Measurements from ENCODE around the gene BOLA1. TPM values are rescaled to one million over a fixed set of nuclear protein-coding genes. Genes with fewer than 3 reads are reported as not detected.

The BOLA1 gene
- polyA plus RNA-seq, 1 of the 3 experiments (the other 2 are of a cell fraction): 24.6 TPM

DNA sequence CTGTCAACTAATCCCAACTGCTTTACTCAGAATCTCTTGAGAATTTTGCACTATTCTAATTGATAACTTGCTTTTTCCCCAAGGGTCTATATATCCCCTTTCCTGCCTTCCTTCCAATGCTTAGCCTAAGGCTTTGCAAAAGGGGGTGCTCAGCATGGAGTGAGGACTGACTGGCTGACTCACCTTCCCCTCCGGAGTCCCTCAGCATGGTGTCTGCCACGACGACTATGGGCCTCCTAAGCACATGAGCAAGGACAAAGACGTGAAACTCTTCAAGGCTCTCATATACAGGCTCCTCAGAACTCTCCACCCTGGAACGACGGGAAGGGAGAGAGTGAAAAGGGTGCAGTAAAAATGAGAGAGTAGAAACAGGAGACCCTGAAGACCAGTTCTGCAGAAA, 50.5 kb downstream of the BOLA1 start:
- Histone ChIP-seq H3K9ac (no peak overlapping the region), H2AFZ (ENCODE audit: low read depth) (no peak overlapping the region), H3K4me2 (no peak overlapping the region), H3K9me3 (no peaks in the 10 kb centered on the region), H3K9me2 (no peaks in the 10 kb centered on the region), H3K36me3 (replicated peaks in 1 of 2; ENCODE audit: control insufficient read depth in 1 of 2, insufficient read depth in 2 of 2, low read length in 1 of 2) (peaks cover 32 to 37% of the 10 kb centered on the region in 2 experiments), H3K4me3 (ENCODE audit: low read depth in 2 of 2, low read length in 1 of 2) (no peak overlapping the region), H3K4me1 (ENCODE audit: control insufficient read depth in 1 of 2, insufficient read depth in 2 of 2, low read depth in 1 of 2, low read length in 1 of 2) (no peaks in the 10 kb centered on the region), H3K27ac (ENCODE audit: low read depth in 2 of 2, low read length in 1 of 2) (no peak overlapping the region), H3K27me3 (ENCODE audit: insufficient read depth) (no peaks in the 10 kb centered on the region), H3K79me2 (ENCODE audit: insufficient read depth) (no peaks in the 10 kb centered on the region), H4K20me1 (ENCODE audit: insufficient read depth) (no peaks in the 10 kb centered on the region), H3F3A (replicated peaks; ENCODE audit: insufficient read depth) (no peaks in the 10 kb centered on the region)
- no peak for DNase-seq
- POLR2A ChIA-PET: interaction anchor here (0.6 kb wide), 1 partner anchor 1007 kb away, joined by 3 read pairs; no protein-coding TSS in a partner anchor
- 98% methylated on average over 6 of the region's 6 CpGs for WGBS (ENCODE audit: low lambda C conversion rate)
- TF ChIP-seq CHD2 (IDR thresholded peaks at IDR 0.05; ENCODE audit: low read length, partially characterized antibody): no peak
- no peak for TF ChIP-seq NFIC (IDR thresholded peaks at IDR 0.05; ENCODE audit: borderline replicate concordance)
- no peak for TF ChIP-seq TEAD4 (IDR thresholded peaks at IDR 0.05; ENCODE audit: borderline replicate concordance, insufficient read depth)
- TF ChIP-seq, protein P1, sequence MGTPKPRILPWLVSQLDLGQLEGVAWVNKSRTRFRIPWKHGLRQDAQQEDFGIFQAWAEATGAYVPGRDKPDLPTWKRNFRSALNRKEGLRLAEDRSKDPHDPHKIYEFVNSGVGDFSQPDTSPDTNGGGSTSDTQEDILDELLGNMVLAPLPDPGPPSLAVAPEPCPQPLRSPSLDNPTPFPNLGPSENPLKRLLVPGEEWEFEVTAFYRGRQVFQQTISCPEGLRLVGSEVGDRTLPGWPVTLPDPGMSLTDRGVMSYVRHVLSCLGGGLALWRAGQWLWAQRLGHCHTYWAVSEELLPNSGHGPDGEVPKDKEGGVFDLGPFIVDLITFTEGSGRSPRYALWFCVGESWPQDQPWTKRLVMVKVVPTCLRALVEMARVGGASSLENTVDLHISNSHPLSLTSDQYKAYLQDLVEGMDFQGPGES (IDR thresholded peaks at IDR 0.05; ENCODE audit: low read depth, low read length): no peak
- TF ChIP-seq, protein P2, sequence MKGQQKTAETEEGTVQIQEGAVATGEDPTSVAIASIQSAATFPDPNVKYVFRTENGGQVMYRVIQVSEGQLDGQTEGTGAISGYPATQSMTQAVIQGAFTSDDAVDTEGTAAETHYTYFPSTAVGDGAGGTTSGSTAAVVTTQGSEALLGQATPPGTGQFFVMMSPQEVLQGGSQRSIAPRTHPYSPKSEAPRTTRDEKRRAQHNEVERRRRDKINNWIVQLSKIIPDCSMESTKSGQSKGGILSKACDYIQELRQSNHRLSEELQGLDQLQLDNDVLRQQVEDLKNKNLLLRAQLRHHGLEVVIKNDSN (IDR thresholded peaks at IDR 0.05; ENCODE audit: borderline replicate concordance, low read depth): no peak
- TF ChIP-seq, protein P3, sequence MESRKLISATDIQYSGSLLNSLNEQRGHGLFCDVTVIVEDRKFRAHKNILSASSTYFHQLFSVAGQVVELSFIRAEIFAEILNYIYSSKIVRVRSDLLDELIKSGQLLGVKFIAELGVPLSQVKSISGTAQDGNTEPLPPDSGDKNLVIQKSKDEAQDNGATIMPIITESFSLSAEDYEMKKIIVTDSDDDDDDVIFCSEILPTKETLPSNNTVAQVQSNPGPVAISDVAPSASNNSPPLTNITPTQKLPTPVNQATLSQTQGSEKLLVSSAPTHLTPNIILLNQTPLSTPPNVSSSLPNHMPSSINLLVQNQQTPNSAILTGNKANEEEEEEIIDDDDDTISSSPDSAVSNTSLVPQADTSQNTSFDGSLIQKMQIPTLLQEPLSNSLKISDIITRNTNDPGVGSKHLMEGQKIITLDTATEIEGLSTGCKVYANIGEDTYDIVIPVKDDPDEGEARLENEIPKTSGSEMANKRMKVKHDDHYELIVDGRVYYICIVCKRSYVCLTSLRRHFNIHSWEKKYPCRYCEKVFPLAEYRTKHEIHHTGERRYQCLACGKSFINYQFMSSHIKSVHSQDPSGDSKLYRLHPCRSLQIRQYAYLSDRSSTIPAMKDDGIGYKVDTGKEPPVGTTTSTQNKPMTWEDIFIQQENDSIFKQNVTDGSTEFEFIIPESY (IDR thresholded peaks at IDR 0.05; ENCODE audit: borderline replicate concordance, low read depth): no peak
- TF ChIP-seq FOXM1 (IDR thresholded peaks at IDR 0.05; ENCODE audit: low read depth): no peak
- TF ChIP-seq SIN3A (IDR thresholded peaks at IDR 0.05; ENCODE audit: borderline replicate concordance, low read depth, low read length): no peak
- TF ChIP-seq, protein P4, sequence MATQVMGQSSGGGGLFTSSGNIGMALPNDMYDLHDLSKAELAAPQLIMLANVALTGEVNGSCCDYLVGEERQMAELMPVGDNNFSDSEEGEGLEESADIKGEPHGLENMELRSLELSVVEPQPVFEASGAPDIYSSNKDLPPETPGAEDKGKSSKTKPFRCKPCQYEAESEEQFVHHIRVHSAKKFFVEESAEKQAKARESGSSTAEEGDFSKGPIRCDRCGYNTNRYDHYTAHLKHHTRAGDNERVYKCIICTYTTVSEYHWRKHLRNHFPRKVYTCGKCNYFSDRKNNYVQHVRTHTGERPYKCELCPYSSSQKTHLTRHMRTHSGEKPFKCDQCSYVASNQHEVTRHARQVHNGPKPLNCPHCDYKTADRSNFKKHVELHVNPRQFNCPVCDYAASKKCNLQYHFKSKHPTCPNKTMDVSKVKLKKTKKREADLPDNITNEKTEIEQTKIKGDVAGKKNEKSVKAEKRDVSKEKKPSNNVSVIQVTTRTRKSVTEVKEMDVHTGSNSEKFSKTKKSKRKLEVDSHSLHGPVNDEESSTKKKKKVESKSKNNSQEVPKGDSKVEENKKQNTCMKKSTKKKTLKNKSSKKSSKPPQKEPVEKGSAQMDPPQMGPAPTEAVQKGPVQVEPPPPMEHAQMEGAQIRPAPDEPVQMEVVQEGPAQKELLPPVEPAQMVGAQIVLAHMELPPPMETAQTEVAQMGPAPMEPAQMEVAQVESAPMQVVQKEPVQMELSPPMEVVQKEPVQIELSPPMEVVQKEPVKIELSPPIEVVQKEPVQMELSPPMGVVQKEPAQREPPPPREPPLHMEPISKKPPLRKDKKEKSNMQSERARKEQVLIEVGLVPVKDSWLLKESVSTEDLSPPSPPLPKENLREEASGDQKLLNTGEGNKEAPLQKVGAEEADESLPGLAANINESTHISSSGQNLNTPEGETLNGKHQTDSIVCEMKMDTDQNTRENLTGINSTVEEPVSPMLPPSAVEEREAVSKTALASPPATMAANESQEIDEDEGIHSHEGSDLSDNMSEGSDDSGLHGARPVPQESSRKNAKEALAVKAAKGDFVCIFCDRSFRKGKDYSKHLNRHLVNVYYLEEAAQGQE (IDR thresholded peaks at IDR 0.05; ENCODE audit: low read depth, low read length): no peak
- no peak for TF ChIP-seq POLR2AphosphoS5 (IDR thresholded peaks at IDR 0.05; ENCODE audit: low read depth, low read length)
- TF ChIP-seq MXI1 (IDR thresholded peaks at IDR 0.05; ENCODE audit: low read depth, low read length): no peak
- TF ChIP-seq GABPA (IDR thresholded peaks at IDR 0.05; ENCODE audit: low read depth): no peak
- TF ChIP-seq YY1 (IDR thresholded peaks at IDR 0.05; ENCODE audit: low read depth): no peak
- TF ChIP-seq TCF12 (IDR thresholded peaks at IDR 0.05): no peak
- TF ChIP-seq TAF1 (IDR thresholded peaks at IDR 0.05; ENCODE audit: borderline replicate concordance, low read depth, low read length): no peak
- no peak for TF ChIP-seq MEF2A (IDR thresholded peaks at IDR 0.05; ENCODE audit: borderline replicate concordance, low read depth)
- TF ChIP-seq ELF1 (IDR thresholded peaks at IDR 0.05): no peak
- TF ChIP-seq EZH2phosphoT487 (IDR thresholded peaks at IDR 0.05; ENCODE audit: borderline replicate concordance, low read depth): no peak
- TF ChIP-seq RAD21 (IDR thresholded peaks at IDR 0.05; ENCODE audit: low read length): no peak
- TF ChIP-seq EP300 (IDR thresholded peaks at IDR 0.05; ENCODE audit: borderline replicate concordance in 1 of 2, low read depth in 1 of 2, low read length in 1 of 2): no peak
- CTCF ChIA-PET: interaction anchor here (1.6 to 4.1 kb wide), 2 partner anchors 11 to 237 kb away, joined by 4 to 30 read pairs; no protein-coding TSS in a partner anchor
